Tibial artery (tissue), 4 donors: Measurements from ENCODE around the gene FRMD4A.

ENCODE experiments used
- DNase-seq, 2 donors: peaks; one replicate each; pipeline ENCODE4 v3.0.0-alpha.2; 2019
- H3K27ac ChIP-seq, 2 donors: fragments of 200-600 bp; sonication (generic) in 1 of 2; 1 replicate in 1 of 2; 2 replicates in 1 of 2; pipeline ENCODE4 v1.5.1; 2018 to 2019; ENCODE audit warnings: mild to moderate bottlenecking in 1 of 2
- H3K27me3 ChIP-seq, 2 donors: fragments of 200-600 bp; sonication (generic) in 1 of 2; one replicate each; pipeline versions ENCODE4 v1.5.1 to v1.6.0; 2016 to 2019
- H3K36me3 ChIP-seq, 3 donors: fragments of 200-600 bp; sonication (generic) in 2 of 3; one replicate each; pipeline ENCODE4 v1.5.1; 2016 to 2019; ENCODE audit warnings: mild to moderate bottlenecking in 2 of 3
- H3K4me1 ChIP-seq, 4 donors: fragments of 200-600 bp; sonication (generic) in 2 of 4; 1 replicate in 3 of 4; 2 replicates in 1 of 4; pipeline ENCODE4 v1.5.1; 2016 to 2019
- H3K4me3 ChIP-seq, 2 donors: fragments of 200-600 bp; sonication (generic) in 1 of 2; 1 replicate in 1 of 2; 2 replicates in 1 of 2; pipeline ENCODE4 v1.5.1; 2018 to 2019; ENCODE audit warnings: mild to moderate bottlenecking in 2 of 2
- H3K9me3 ChIP-seq, 3 donors: fragments of 200-600 bp; sonication (generic) in 1 of 3; one replicate each; pipeline ENCODE4 v1.5.1; 2016 to 2019
- intact Hi-C: fragments of 100-400 bp; cut with DNase I; formaldehyde crosslinking; loops from one replicate; pipeline ENCODE4 v1.15.0; 2023; ENCODE audit warnings: low total_unique reads
- TF ChIP-seq, protein P1 (sequence below), 2 experiments: fragments of 200-600 bp in 1 of 2; fragments of 450-650 bp in 1 of 2; IDR thresholded peaks; one replicate each; pipeline ENCODE4 v1.5.1; 2017 to 2019; ENCODE audit warnings: antibody characterized with exemption in 2 of 2, mild to moderate bottlenecking in 1 of 2, moderate library complexity in 1 of 2

The FRMD4A gene

DNA sequence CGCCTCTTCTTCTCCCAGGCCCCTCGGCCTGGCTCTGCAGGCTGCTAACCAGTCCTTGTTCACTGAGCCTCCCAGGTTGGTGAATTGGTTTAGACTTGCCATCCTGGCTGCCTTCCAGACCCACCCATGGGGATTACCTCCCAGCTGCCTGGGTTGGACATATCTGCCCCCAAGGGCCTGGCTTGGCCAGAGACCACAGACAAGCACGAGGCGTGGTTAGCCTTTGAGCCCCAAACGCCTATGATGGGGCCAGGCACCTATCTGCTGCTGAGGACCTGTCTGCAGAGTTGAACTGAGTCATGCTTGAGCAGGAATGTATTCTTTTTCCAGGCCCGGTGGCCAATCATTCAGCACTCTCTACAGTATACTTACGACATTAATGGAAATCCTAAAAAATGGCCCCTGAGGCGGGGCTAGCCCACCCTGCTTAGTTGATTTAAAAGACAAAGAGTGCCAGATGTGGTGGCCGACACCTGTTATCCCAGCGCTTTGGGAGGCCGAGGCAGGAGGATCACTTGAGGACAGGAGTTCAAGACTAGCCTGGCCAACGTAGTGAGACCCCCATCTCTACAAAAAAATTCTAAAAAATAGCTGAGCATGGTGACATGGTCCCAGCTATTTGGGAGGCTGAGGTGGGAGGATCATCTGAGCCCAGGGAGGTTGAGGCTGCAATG lies 361.5 kb downstream of the FRMD4A start:
- intact Hi-C loops = no loop called here
- Histone ChIP-seq H3K36me3 (no peaks in the 10 kb centered on the region), H3K4me1 (peaks cover 0 to 58% (median 13%) of the 10 kb centered on the region in 4 donors), H3K27me3 (no peaks in the 10 kb centered on the region), H3K4me3 (no peak overlapping the region), H3K9me3 (no peaks in the 10 kb centered on the region), H3K27ac (peak overlapping the region; percentile 59 to 72)
- TF ChIP-seq, protein P1, sequence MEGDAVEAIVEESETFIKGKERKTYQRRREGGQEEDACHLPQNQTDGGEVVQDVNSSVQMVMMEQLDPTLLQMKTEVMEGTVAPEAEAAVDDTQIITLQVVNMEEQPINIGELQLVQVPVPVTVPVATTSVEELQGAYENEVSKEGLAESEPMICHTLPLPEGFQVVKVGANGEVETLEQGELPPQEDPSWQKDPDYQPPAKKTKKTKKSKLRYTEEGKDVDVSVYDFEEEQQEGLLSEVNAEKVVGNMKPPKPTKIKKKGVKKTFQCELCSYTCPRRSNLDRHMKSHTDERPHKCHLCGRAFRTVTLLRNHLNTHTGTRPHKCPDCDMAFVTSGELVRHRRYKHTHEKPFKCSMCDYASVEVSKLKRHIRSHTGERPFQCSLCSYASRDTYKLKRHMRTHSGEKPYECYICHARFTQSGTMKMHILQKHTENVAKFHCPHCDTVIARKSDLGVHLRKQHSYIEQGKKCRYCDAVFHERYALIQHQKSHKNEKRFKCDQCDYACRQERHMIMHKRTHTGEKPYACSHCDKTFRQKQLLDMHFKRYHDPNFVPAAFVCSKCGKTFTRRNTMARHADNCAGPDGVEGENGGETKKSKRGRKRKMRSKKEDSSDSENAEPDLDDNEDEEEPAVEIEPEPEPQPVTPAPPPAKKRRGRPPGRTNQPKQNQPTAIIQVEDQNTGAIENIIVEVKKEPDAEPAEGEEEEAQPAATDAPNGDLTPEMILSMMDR (IDR thresholded peaks at IDR 0.05) = no peak
- no peak for DNase-seq

DNA sequence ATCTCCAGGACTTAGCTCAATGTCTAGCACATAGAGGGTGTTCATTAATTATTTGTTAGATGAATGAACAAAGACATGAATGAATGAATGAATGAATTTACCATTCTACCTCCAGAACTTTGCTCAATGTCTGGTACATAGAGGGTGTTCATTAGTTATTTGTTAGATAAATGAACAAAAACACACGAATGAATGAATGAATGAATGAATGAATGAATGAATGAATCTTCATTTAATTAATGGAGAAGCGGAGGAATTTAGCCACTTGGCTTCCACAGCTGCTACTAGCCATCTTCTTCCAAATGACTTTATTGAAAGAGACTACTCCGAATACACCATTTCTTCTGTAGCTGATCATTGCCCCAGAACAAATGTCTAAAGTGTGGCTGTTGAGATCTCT lies 368.9 kb downstream of the FRMD4A start:
- Histone ChIP-seq H3K27ac (peak overlapping the region in 1 of 2 donors; percentile 77), H3K27me3 (no peaks in the 10 kb centered on the region), H3K36me3 (no peaks in the 10 kb centered on the region), H3K4me1 (peaks cover 0 to 44% (median 18%) of the 10 kb centered on the region in 4 donors), H3K4me3 (no peak overlapping the region), H3K9me3 (no peaks in the 10 kb centered on the region)
- intact Hi-C loops = no loop called here
- DNase-seq = no peak
- TF ChIP-seq, protein P1 (IDR thresholded peaks at IDR 0.05) = no peak

- intact Hi-C loops = no loop called here
- H3K36me3 ChIP-seq = no peaks in the 10 kb centered on the region
- TF ChIP-seq, protein P1 (IDR thresholded peaks at IDR 0.05) = no peak
- H3K27me3 ChIP-seq = no peaks in the 10 kb centered on the region
- peak overlapping the region; percentile 77 for H3K27ac ChIP-seq
- no peak overlapping the region for H3K4me3 ChIP-seq
- H3K9me3 ChIP-seq = no peaks in the 10 kb centered on the region
- DNase-seq = no peak
- H3K4me1 ChIP-seq = peaks cover 0 to 50% (median 20%) of the 10 kb centered on the region in 4 donors
These were observed 369.6 kb downstream of the FRMD4A start for GRCh38 chr10:13961097-13961496.

- Histone ChIP-seq H3K27me3 (no peaks in the 10 kb centered on the region), H3K9me3 (no peaks in the 10 kb centered on the region), H3K27ac (peak overlapping the region; percentile 77), H3K36me3 (no peaks in the 10 kb centered on the region), H3K4me3 (no peak overlapping the region), H3K4me1 (peaks cover 0 to 55% (median 22%) of the 10 kb centered on the region in 4 donors)
- intact Hi-C loops = no loop called here
- no peak for DNase-seq
- TF ChIP-seq, protein P1 (IDR thresholded peaks at IDR 0.05) = no peak
These were observed 370.1 kb downstream of the FRMD4A start for GRCh38 chr10:13960603-13961002.

- peak overlapping the region; percentile 77 for H3K27ac ChIP-seq
- DNase-seq = no peak
- H3K4me1 ChIP-seq = peaks cover 0 to 56% (median 23%) of the 10 kb centered on the region in 4 donors
- H3K4me3 ChIP-seq = peak overlapping the region; percentile 27 to 45
- no peaks in the 10 kb centered on the region for H3K27me3 ChIP-seq
- no peaks in the 10 kb centered on the region for H3K9me3 ChIP-seq
- no peaks in the 10 kb centered on the region for H3K36me3 ChIP-seq
- intact Hi-C loops = loop anchor here (5.0 to 10.0 kb wide), 2 partner anchors 125 to 172 kb away; no protein-coding TSS in a partner anchor
- TF ChIP-seq, protein P1 (IDR thresholded peaks at IDR 0.05) = no peak
These were observed 371.0 kb downstream of the FRMD4A start for GRCh38 chr10:13959443-13960359.
